Measurements from ENCODE around the gene PSMB7.

Gene PSMB7

DNA sequence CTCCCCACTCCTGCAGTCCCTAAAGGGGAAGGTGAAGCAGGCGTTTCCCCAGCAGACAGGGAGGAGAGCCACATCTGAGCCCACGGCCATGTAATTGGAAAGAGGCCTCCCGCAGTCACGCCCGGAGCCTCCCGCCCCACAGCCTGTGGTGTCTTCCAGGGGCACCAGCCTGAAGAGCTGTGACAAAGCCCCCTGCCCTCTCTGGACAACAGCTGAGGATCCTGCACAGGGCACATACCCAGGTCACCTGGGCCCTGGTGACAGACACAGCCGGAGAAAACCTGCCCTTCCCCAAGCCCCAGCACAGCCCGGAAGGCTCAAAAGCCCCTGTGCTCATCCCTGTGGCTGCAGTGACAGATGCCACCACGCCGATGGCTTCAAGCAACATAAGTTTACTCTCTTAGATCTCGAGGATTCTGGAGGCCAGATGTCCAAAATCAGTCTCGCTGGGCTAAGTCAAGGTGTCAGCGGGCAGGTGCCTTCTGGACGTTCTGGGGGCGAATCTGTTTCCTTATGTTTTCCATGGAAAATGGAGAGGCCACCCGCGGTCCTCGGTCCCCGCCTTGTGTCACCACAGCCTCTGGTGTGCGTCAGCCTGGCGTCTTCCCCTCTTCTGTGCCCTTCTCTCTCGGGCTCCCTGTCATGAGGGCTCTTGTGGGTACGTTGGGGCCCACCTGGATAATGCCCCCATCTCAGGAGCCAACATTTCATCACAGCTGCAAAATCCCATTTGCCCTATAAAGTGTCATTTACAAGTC is 71.5 kb downstream of the PSMB7 start:
- DNase-seq: no peak

DNA sequence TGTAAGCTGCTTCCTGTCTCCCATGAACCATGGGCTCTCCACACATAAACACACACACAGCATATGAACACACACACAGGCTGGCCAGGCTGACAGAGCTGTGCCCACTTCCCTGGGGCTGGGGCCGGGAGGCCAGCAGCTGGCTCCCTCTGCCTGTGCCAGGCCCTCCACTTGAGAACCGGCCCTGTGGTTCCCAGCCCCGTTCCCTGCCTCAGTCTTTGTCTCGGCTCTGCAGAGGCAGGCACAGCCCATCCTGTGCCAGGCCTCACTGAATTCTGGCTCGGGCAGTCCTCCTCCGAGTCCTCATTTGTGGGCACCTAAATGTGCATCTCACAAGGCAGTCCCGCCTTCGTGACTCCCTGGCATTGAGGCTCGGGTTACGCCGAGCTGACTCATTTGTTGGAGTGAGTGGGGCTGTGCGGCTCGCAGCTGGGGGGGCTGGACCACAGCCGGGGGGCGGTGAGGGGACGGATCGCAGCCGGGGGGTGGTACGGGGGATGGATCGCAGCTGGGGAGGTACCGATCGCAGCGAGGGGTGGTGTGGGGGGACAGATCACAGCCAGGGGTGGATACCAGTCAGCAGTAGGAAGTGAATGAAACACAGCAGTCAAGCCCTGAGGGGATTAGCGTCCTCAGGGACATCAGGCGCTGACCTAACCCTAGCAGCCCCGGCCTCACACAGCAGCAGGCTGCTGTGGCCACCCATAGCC is 72.3 kb downstream of the PSMB7 start:
- peak; percentile 73 for DNase-seq

DNA sequence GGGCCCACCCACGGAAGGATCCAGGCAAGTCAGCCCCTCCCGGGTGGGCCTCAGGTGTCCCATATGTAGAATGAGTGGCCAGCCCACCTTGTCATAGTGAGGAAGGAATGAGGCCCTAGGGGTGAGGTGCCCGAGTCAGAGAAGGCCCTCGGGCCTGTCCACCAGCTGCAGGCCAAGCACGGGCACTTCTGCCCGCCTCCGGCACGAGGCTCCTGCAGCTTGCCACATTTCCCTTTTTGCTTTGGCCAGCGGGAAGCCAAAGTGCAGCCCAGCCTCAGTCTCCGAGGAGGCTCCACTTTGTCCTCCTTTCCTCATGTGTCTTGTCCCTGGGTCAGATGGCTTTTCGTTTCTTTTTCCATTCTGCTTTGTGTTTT is 72.9 kb downstream of the PSMB7 start:
- no peak for DNase-seq

DNA sequence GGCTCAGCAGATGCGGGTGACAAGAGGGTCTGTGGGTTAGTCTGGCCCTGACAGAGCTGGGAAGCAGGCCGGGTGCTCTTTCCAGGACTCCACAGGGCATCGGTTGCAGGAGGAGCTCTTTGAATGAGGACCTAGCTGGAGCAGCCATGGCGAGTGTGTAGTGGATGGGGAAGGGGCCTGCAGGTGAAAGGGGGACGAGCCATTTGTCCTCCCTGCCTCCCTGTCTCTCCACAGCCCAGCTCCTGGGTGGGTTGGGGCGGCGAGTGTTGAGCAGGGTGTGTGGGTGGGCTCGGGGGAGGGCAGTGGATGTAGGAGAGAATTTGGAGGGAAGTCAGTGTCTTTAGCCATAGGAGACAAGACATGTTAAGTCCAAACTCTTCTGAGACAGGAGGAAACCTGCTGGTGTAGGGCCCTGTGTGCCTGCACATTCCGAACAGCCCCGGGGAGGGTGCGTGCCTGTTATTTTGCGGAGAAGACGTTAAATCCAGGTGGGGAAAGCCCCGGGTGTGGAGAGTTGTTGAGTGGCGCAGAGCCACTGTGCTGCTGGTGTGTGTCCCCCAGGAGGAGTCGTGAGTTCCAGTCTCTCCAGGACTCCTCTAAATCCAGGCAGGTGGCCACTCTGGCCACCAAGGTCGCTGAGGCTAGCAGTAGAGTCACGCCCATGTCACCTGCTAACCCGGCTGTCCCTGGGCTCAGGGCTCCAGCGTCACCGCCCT is 73.6 kb downstream of the PSMB7 start:
- no peak for DNase-seq

DNA sequence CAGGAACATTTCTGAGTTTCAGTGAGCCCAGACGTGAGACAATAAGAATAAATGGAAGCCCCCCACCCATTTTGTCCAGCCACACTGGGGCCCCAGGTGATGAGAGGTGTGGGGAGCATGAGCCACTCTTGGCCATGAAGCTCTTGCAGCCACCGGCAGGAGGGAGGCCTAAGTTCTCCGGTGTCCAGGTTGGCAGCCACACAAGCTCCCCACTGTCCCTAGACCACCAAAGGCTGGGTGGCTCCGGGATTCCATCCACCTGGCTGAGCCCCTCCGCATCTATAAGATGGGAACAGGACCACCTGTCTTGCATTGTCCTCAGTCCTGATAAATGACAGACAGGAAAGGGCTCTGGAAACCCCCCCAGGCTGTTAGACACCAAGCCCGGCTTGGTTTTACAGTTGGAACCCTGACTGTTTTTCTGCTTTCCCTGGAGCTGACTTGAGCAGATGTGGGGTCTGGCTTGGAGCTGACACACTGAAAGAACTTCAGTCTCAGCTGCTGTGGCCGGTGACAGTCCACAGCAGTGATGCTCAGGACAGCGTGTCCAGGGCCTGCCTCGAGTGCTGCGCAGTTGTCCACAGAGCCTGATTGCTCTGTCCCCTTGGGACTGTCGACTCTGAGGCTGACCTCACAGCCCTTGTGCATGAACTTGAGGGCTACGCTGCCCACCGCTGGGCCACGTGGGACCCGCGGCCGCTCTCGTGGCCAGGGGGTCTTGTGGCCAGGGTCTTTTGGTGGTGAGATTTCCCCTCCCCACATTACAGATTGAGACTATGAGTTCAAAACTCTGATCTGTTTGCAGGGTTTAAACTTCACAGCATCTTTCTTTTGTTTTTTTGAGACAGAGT is 74.8 kb downstream of the PSMB7 start:
- no peak for DNase-seq

DNA sequence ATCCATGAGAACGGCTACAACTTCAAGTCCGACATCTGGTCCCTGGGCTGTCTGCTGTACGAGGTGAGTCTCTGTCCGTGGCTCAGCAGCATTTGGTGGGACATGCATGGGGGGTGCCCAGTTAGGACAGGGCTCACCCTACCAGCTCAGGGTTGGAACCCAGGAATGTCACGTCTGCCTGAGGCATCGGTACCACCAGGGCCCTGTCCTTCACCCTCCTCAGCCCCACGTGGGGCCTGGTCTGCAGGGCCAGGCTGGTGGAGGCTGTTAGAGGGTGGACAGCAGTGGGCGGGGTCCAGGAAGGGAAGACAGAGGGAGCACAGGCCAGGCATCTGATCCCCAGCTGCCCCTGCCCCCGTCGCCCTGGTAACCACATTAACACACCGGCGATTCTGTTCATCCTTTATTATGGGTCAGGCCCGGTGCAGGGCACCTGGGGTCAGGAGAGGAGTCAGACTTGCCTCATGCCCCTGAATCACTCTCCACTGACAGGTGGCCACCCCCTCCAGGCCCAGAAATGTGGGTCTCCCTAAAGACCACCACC is 75.6 kb downstream of the PSMB7 start:
- DNase-seq: no peak

DNA sequence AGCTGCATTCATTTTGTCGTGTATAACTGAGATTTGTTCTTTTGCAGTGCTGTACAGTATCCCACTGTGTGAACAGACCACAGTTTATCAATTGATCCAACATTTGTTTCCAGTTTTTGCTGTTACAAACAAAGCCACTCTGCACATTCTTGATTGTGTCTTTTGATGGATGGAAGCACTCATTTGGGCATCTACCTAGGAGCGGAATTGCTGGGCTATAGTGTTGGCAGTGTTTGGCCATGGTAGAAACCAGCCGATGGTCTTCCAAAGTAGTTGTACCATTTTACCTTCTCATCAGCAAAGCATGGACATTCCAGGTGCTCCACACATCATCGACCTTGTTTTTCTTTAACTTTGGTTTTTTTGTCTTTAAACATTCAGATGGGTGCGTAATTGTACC is 77.7 kb downstream of the PSMB7 start:
- no peak for DNase-seq

DNA sequence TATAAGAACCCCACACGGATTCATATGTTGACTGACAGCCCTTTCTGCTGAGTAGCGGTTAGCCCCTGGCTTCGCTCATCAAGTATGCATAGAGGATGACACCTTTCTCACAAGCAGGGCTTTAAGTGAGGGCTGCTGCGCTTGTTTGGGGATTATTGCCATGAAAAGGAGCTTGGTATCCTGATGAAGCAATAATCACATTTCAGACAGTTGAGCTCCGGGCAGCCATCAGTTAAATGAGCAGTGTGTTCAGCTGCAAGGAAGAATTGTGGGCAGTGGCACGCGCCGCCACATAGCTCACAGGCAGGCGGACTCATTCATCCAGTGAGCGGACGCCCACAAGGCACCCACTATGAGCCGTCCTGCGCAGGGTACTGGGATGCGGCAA is 79.9 kb downstream of the PSMB7 start:
- DNase-seq: no peak

DNA sequence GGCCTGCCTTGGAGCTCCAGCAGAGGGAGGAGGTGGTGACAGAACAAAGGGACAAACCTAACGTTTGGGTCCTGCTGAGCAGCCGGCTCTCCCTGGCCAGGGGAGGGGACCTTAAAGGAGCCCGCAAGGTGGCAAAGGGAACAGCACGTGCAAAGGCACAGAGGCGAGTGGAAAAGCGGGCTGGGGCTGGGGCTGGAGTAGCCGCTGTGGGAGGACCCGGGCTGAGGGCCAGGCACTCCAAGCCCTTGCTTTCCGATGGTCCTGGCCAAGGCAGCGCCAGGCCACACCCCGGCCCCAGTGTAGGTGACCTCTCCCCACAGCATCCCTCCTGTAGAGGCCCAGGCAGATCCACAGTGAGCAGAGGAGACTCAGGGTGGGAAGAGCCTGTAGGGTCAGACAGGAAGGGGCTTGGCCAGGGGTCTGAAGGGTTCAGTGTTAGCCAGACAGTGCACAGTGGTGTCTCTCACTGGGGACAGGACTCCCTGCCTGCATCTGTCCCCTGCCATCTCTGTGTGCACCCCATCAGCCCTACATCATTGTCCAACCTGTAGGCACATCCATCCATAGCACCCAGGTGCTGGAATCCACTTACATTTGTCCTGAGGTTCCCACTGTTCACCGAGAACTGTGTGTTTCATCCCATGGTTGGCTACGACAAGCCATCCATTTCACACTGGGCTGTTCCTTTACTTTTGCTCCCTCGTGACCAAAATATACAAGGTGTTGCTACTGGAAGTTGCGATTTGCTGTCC is 80.5 kb downstream of the PSMB7 start:
- no peak for DNase-seq

DNA sequence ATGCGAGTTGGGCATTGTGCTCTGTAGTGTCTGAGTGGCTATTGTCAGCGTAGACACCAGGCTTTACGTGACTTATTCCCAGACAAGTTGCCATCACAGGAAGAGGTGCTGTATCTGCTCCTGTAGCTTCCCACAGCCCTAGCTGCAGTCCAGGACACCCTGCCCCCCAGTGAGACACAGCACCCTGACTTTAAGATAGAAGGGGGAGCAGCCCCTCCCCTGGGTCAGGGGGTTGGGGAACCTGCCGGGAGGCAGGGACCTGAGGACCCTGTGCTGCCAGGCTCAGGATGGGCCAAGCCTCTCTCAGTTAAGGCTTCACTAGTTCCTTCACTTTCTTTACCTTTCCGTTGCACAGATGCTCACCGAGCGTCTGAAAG is 82.1 kb downstream of the PSMB7 start:
- DNase-seq: no peak

DNA sequence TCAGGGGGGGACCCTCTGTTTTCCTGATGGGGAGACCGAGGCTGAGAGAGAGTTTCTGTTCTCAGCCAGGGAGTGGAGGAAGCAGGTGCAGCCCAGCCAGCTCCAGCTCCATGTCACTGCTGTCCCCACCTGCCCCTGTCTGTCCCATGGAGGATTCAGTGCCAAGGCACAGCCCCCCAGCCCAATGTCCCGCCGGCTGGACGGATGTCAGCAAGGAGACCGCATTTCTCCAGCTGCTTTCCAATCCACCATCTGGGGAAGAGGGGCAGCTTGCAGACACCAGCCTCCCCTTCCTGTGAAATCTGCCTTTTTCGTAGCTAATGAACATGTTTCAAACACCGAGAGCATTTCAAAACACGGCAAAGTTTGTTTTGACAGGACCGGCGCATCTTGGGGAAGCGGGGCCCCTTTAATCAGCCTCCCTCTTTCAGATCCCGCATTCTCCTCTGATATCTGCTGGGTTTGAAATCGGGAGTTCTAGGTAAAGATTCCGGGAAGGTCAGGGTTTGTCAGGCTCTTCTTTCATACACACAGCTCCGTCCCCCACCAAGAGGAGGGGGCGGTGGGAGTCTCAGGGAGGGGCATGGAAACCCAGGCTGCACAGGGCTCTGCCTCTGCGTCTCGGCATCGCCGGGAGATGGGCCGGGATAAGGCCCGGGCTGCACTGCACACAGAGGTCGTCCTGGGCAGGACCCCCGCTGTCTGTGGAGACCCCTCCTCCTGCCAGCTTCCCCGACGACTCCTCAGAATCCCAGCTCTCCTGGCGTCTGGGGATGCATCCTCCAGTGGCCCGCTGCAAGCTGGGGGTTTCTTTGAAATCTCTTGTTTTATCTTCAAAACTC is 82.7 kb downstream of the PSMB7 start:
- DNase-seq: no peak

DNA sequence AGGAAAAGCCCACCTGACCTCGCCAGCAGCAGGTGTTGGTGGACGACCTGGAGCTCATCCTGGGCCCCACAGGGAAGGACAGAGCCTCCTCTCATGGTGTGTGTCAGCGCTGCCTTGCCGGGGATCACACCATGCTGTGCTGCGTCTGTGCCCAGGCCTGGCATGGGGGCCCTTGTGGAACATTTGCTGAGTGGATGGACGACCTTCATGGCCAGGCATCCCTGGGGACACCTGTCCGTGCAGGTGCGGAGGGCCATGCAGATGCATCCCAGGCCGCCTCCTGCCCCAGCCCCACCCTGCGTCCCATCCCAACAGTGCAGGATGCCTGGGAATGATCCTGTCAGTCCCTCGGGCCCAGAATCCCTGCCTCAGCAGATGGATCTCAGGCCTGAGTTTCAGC is 83.7 kb downstream of the PSMB7 start:
- DNase-seq: no peak

DNA sequence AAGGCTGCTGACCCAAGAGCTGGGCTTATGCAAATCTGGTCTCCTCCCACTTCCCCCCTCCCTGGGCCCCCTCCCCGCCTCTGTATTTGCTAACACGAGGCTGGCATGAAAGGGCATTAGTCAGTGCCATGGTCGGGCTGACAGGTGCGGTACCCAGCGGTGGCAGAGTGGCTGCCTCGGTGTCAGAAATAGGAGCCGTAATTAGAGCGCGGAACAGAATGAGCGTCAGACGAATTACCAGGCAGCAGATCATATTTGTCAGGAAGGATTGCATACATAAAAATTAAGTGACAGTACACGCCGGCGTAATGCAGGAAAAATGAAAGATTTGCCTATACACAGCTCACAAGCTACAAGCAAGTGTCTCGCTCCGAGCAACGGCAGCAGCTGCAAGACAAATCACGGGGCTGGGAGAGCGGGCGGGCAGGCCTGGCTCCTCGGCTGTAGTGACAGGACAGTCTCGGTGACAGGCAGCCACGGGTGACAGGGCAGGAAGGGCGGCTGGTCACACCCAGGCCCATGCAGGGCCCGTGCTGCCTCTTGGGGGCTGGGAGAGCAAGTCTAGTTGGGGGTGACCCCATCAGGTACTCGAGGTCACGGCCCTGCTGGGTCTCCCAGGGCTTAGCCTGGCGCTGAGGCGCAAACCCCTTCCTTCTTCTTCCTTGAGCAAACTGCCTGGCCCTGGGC is 85.1 kb downstream of the PSMB7 start:
- peak; percentile 59 for DNase-seq

DNA sequence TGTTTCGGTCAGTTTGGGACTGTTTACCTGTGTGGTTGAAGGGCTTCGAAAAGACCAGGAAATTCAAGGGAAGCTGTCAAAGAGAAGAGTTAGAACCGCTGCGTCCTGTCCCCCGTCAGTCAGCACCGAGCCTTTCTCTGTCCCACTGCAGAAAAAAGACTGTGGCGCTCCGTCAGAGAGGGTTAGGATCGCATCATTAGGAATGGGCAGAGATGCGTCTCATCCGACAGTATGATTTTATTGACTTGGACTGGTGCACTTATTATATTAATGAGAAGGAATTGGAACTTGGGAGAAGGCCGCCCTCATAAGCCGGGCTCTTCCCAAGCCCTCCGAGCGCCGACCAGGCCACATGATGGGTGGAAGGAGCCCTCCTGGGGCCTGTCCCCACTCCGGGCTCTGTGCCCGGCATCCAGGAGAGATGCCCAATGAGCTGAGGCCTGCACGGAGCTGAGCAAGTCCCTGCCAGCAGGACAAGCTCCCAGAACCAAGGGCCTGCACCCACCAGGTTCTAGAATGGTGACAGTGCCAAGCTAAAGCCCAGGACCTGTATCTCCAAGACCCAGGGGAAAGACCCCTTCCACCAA is 85.9 kb downstream of the PSMB7 start:
- DNase-seq: no peak

DNA sequence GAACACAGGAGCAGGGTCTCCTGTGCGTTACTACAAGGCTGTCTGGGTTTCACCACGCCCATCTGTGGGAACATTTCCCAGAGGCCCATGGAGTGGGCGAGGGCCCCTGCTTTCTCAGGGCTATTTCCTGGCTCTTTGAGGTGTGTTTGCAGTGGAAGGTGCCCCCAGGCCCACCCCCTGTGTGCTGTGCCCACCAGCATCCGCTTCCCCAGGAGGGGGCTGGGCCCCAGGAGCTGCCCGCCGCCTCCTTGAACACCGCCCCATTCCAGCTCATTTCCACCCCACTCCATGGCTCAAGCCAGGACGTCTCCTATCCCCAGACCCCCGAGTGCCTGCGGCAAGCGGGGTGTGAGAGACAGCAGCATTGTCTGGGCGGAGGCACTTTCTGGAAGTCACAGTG is 87.0 kb downstream of the PSMB7 start:
- DNase-seq: no peak

DNA sequence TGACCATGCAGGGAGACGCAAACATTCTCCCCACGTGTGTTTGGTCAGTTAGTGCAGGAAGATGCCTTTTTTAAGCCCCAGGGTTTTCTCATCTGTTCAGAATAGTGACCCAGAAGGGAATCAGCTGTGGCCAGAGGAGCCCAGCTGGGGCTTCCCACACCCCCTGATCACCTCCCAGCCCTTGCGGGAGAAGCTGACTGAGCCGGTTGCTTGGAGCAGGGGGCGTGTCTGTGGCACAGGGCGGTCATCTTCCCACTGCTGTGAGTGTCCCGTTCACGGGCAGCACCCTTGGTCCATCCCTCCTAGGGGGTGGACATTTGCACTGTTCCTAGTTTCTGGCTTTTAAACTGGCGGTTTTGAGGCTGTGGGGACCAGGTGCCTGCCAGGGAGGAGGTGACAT is 87.8 kb downstream of the PSMB7 start:
- DNase-seq: no peak

DNA sequence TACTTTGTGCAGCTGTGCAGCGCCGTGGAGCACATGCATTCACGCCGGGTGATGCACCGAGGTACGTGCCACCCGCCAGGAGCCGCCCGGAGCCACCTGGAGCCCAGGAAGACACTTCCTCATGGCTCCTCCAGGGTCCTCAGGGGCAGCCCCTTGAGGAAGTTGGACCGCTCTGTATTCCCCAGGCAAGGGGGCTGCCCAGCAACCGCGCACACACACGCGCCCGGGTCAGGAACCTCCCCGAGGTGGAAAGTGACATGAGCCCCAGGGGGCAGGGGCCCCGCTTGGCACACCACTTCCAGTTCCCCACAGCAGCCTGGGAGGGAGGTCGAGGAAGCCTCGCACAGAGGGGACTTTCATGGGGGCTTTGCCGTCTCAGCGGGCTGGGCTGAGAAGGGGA is 88.9 kb downstream of the PSMB7 start:
- no peak for DNase-seq

DNA sequence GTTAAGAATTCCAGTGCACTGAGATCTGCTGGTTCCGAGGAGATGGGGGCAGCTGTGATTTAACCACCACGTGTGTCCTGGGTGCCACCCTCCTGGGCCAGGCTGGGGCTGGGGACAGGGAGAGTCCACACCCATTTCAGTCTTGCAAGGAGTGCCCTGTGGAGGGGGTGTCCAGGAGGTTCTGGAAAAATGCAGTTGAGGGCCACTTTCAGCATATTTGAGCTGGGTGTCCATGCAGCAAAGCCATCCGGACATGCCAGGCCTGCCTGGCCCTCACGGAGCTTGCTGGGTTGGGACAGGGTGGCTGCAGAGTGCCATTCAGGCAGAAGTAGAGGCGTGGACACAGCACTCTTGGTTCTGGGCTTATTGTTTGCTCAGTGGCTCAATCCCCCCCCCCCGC is 89.4 kb downstream of the PSMB7 start:
- no peak for DNase-seq

DNA sequence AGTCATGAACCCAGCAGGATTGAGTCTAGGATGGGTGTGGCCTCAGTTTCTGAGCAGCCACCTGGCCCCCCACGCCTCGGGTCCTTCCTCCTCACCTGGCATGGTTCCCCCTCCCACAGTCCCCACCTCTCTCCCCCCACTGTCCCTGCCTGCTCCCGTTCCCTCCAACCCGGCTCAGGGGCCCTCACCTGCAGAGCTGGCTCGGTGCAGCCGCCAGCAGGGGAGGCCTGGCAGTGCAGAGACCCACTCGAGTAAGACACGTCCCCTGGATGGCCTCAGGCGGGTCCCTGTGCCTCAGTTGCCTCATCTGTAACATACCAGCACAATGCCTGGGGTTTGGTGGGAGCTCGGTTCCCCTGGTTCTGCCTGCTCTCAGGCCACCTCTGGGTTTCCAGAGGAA is 91.3 kb downstream of the PSMB7 start:
- DNase-seq: no peak
